Esophagus mucosa (tissue), 1 donor: ENCODE measurements around the gene PHF19. TPM values are rescaled to one million over a fixed set of nuclear protein-coding genes. Genes with fewer than 3 reads are reported as not detected.

Experiments
- ATAC-seq: fragments of 200-7000 bp; cut with Tn5 transposase; one replicate; pipeline ENCODE4 v1.9.1; 2020
- total RNA-seq: library from RNA; stranded (reverse); gene quantifications from one replicate; pipeline ENCODE4 v1.2.4, GENCODE V29; 2023
- donor health status: DM: yes; HTN: yes; CAD: no.

Gene PHF19
- total RNA-seq, 1 donor from 2014 or later, result 25.3 TPM

DNA sequence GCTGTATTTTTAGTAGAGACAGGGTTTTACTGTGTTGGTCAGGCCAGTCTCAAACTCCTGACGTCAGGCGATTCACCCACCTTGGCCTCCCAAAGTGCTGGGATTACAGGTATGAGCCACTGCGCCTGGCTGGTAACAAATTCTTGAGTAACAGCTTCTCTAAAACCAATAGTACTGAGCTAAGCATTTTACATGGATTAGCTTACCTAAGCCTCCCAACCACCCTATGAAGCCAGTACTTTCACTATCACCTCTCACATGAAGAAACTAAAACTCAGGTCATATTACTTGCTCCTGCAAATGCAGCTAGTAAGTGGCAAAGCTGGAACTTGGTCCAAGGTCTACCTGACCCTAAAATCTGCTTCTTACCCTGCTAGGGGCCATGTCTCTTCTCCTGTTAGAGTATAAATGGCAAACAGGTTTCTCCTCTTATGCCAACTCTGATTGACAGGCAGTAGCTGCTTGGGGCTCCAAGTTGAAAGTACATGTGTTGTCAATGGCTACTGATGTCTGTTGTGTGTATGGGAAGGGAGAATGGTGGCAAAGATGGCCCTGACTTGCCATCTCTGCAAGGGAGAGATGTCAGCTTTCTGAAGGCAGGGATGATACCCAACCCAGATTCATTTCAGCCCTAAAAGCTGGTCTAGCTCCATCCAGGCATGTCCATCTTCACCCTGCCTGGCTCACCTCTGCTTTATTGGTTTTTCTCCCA, 4.0 kb downstream of the PHF19 start:
- ATAC-seq, result no peak

DNA sequence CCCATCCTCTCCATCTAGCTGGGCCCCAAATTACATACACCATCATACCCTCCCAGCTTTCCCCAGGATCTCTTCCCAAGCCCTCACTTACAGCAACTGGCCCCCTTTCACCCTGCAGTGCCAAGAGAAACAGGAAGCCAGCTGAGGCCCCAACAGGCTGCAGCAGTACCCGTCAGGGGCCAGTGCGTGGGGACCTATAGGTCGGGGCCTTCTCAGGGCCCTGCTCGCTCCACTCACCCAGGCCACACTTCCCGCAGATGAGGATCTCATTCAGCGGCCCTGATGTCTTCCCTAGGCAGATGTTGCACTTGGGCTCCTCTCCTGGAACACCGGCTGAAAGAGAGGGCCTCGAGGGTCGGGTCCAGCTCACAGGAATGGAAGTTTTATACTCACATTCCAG, 6.8 kb downstream of the PHF19 start:
- ATAC-seq, result no peak

DNA sequence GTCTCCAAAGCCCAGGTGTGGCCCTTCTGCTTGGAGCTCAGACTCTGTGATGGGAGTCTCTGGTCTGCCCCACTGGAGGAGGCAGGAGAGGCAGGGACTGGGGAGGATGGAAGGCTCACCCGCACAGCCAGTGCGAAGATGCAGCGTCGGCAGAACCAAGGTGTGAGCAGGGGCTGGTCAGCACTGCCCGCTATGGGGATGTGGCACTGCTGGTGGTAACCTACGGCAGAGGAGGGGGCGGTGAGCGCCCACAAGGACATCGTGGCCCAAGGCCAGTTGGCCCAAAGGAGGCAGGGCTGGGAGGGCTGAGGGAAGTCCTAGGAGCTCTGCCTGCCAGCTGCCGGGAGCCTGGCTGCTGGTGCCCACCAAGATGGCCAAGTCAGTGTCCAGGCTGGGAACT, 7.3 kb downstream of the PHF19 start:
- no peak for ATAC-seq

DNA sequence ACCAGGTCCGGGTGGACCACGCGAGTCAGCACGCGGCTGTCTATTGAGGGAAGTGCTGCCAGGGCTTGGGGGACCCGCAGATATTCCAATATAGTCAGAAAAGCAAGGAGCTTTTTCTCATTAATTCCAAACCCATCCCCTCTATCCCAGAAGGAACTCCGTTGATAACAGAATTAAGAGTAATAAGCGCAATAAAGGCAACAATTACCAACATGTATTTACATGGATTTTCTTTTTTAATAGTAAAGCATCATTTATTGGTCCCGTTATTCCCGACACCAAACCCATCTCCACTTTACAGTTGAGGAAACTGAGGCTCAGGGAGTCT, 7.7 kb downstream of the PHF19 start:
- ATAC-seq, result no peak

DNA sequence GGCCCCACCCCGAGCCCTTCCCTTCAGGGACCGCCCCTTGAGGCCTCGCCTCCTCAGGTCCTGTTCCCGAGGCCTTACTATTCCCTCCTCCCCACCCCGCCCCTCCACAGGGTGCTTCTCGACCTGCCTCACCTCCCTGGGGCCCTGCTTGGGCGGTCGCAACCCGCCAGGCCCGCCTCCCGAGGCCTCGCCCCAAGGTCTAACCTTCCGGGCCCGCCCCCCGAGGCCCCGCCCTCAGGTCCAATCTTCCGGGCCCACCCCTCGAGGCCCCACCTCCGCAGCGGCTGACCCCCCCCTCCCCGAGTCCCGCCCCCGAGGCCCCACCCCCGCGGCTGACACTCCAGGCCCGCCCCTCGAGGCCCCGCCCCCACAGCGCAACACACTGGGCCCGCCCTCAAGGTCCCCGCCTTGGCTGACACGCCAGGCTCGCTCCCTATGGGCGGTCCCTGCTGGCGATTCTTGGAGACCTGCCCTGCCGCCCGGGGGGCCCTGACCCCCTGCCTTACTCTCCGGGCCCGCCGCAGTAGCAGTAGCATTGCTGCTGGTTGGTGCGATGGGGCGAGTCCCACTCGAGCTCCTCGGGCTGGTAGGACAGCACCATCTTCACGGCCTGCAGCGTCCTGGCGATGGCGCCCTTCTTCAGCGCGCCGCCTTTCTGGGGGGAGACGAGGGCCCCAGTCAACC, 8.2 kb downstream of the PHF19 start:
- ATAC-seq, result peak; percentile 98

DNA sequence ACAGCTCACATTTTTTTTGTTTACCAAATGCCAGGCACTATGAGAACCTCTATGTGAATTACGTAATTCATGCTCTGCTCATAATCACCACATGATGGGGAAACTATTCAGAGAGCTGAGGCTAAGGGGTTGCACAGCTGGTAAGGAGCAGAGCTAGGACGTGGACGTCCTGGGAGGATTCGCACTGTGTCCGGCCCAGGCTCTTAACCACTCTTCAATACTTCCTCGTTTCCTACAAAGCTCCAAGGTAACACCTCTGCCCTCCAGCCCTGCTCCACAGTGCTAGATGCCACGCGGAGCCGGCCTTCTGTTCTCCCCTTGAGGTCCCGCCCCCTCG, 8.7 kb downstream of the PHF19 start:
- no peak for ATAC-seq

DNA sequence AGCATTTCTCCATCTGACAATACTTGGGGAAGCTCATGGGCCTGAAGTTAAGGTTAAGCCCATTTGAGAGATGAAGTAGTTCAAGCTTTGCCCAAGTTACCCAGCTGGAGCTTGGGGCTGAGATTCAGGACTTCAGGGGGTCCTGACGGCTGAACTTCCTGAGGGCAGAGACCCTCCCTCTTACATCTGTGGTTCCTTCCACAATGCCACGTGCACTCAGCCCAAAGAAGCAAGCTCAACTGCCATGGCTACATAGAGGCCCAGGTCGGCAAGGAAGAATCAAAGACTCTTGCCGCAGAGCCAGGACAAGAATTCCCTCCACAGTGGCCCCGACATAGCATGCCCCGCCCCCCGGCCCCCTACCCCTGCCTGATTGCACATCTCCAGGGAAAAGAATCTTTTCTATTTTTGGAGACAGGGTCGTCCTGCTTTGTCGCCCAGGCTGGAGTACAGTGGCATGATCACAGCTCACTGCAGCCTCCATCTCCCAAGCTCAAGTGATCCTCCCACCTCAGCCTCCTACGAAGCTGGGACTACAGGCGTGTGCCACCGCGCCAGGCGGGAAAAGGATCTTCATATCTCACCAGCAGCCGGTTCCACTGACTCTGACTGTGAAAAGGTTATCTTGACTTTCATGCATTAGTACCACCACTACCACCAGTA, 9.2 kb downstream of the PHF19 start:
- ATAC-seq, result no peak

DNA sequence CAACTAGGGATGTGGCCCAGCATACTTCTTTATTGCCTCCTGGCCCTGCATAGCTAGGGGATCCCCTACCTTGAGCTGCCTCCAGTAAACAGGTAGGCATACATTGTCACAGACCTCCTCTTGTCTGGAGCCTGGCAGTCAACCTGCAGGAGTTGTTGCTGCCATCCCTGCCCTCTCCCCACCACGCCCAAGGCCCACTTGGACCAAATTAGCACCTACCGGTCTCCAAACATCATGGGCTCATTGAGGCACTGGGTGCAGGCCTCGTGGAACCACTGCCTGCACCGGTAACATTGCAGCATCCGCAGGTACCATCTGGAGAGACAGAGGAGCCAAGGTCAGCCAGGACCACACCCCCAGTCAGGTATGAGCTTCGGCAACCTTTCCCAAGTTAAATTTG, 10.3 kb downstream of the PHF19 start:
- ATAC-seq, result no peak

DNA sequence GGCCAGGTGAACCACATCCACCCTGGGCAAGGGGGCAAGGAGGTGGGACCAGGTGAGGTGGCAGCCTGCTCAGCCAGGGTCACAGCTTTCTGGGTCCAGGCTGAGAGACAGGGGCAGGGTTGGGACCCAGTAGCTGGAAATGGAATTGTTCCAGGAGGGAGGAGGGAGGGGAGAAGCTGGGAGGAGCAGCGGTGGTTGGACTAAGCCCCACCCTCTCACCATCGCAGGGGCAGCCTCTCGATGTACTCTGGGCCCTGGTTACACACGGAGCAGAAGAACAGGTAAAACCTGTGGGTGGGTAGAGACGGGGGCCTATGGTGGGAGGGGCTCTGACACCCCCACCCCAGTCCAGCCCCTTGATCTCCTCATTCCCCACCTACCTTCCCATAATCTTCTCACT, 11.2 kb downstream of the PHF19 start:
- ATAC-seq, result no peak

DNA sequence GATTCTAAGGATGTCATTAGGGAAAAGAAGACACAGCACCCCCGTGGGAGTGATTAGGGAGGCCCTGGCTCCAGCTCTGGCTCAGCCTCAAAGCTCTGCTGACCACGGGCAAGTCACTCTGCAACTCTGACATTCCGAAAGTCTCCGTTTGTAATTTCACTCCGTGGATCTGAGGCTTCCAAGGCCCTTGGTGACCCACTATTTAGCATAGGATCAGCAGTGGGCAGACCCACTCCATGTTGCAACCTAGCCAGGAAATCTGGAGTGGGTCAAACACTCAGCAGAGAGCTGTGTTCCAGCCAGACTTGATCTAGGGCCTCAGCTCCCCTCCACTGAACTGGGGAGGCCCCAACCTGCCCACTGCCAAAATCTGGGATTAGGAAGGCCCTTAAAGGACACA, 11.8 kb downstream of the PHF19 start:
- ATAC-seq, result no peak

DNA sequence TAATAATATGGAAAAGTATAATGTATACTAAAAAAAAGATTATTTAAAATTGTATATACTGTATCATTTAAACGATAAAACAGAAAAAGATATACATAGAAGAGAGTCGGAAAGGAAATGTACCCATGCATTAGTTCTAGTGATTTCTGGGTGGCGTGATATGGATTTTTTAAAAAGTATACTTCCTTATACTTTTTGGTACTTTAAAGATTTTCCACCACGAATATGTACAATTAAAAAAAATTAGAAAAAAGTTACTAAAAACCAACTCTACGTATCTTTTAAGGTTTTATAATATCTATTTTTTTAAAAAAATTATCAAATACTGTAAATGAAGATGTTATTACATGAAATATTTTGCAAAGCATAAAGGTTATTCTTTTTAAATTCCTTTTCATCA, 12.3 kb downstream of the PHF19 start:
- no peak for ATAC-seq

DNA sequence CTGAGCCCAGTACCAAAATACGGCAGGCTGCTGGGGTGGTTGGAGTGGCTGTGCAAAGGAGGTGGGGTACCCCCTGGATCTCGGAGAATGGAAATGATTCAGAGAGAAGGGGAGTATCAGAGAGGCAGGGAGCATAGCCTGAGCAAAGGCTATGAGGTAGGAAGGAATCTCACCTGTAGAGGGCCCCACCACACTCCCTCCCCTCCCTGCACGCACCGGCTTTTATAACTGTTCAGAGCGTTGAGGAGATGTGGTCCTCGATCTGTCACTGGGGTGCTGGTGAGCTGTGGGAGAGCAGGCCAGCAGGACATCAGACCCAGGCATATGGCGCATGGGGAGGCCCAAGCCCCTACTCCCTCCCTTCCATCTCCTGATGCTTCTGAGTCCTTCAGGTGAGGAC, 13.2 kb downstream of the PHF19 start:
- no peak for ATAC-seq

DNA sequence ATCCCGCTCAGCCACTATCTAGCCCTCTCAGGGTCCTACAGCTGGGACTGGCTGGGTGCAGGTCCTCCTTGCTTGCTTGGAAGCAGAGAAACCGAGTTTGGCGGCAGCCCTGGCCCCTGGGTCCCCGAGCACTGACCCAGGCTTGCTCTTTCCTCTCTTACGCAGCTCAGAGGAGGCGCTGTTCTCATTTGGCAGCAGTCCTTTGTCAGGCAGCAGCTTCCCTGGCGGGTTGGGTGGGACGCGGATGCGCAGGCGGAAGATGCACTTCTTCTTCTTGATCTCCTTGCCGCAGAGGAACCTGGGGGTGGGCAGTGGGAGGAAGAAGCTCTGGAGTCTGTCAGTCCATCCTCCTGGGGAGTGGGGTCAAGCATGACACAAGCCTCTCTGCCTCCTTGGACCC, 14.5 kb downstream of the PHF19 start:
- no peak for ATAC-seq

DNA sequence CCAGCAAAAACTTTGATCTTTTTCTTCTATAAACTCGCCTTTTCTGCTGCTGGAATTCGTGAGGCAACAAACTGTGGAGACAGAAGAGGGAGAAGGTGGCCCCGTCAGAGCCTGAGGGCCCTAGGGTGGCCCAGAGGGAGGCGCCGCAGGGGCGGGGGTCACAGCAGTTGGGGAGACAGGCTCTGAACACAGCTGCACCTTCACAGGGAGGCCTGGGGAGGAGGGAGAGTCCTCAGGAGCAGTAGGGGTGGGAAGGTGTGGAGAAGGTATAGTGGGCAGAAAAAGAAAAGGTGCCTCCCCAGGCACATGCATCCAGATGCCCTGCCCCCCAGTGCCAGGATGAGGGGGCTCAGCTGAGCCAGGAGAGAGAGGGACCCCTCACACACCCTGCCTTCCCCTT, 15.1 kb downstream of the PHF19 start:
- ATAC-seq, result no peak

DNA sequence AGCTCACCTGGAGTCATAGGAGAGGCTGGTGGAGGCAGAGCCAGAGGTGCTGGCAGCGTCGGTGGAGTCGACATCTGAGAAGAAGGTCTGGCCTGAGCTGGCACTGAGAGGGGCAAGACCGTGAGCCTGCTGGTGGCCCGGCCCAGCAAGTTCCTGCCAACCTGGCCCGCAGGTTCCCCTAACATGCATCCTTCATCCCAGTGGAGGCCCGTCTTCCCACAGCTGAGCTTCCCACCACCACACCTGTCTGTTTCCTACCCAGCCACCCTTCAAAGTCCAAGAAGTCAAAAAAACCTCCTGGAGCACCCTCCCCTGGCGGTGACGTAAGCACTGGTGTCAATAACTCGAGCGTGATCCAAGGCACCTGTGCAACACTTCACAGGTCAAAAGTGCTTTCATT, 16.9 kb downstream of the PHF19 start:
- no peak for ATAC-seq

DNA sequence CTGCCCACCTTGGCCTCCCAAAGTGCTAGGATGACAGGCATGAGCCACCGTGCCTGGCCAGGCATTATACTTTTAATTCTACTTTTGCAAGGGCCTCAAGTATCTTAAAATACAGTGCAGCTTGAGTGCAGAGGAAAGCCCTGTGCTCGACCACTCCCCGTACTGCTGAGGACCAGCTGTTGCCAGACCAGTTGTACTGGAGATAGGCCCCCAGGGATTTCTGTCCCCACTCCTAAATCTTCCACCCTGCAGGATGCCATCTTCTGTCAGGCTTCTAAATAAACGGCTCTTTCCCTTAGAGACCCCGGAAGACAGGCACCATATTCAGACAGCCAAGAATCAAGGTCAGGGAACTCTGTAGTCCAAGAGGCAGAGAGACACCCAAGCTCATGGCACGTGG, 17.6 kb downstream of the PHF19 start:
- no peak for ATAC-seq

DNA sequence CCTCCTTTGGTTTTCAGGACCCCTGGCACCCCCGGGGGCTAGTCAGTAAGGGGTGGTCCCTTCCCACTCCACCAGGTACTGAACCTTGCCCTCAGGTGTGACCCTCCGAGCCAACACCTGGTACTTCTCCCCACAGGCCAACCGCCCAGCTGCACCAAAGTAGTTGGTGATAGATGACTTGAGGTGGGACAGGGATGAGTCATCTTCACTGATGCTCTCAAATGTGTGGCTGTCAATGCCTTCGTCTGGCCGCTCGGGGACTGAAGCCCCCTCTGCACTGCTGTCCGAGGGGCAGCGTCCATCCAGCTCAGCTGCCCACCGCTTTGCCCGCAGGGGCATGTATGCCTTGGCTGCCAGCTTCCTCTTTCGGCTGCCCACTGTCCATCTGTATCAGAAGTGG, 19.1 kb downstream of the PHF19 start:
- no peak for ATAC-seq

DNA sequence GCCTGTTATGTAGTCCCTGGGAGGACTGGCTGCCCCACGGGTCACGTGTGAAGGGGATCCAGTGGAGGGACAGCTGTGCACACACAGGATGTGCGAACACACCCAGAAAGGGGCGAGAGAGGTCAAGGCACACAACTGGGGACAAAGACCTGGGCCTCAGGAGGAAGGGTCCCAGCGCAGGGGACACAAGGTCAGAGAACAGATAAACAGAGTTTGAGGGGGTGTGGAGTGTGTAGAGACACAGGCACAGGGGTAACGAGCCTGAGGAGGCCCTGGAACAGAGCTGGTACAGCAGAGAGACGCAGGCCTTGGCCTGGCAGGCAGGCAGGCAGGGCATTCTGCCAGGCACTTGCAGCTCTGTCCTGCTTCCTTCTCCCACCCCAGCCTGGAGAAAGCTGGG, 19.5 kb downstream of the PHF19 start:
- ATAC-seq, result no peak

DNA sequence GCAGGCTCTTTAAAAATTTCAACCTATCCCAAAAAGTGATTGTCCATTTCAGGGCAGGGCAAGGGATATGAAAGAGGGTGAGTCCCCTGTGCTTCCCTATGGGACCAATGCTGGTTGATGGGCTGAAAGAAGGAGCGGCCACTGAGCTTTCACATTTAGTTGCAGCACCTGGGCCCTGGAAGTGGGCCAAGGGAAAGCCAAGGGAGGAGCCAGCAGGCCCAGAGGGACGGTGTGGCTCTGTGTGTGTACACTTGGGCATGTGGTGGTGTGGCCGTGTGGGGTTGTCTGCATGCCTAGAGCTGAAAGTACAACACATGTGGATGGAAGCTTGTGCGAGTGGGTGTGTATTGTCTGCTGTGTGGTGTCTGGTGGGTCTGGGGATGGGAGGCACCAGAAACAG, 20.3 kb downstream of the PHF19 start:
- peak; percentile 37 for ATAC-seq

DNA sequence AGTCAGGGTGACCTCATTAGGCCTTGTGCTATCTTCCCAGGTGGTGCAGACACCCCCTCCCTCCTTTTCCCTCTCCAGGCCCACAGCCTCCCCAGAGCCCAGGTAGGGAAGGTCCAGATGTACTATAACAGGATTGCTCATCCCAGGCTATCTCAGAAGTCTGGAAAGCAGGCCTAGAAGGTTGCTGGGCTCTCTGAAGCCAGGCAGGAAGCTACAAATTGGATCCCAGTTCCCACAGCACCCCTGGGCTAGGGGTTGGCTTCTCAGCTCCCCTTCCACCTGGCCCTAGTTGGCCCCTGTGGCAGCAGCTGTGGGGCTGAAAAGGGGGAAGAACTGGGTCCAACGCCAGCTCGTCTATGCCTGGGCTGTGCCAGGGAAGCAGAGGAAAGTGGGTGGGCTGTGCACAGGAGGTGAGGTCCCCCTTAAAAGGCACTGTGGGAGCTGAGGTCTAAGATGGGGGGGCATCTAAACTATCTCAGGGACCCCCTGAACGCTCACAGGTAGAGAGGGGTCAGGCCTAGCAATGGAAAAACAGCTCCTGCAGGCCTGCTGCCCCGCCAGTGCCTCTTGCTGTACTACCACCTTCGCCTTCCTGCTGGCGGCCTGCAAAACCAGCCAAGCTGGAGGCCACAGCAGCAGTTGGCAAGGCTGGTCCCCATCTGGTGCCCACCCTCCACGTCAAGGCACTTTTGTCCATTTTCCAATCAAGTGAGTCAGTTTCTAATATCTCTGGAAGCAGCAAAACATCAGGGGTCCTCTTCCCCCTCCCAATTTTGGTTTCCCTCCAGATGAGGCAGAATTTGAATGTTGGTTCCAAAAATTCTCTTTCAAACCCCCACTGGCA, 20.9 kb downstream of the PHF19 start:
- ATAC-seq, result no peak

DNA sequence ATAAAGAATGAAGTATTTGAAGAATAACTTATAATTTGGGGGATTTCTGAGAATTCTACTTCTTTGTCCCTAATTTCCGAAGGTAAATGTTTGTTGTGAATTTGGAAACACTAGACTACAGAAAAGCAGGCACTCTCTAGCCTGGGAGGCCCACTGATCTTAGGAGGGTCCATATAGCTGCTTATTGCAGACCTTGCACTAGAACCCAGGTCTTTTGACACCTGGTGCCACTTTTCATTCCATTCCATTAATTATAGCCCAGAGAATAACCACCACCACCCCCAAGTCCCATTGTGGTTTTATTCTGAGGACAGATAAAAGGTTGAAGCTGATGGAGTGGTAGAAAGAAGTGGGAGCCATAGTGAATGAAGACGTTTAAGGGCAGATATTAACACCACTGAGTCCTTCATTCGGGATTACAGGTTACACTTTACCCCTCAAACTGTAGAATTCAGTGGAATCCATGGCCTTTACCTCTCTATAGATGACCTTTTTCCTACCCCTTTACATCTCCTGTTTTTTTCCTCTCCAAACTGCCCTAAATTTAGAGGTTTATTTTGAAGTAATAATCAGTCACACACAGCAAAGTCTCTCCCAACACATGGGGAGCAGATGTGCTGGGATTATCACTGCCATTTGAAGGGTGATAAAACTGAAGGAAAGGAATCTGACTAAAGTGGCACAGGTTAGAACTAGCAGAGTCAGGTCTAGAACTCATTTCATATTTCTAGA, 22.2 kb downstream of the PHF19 start:
- no peak for ATAC-seq

DNA sequence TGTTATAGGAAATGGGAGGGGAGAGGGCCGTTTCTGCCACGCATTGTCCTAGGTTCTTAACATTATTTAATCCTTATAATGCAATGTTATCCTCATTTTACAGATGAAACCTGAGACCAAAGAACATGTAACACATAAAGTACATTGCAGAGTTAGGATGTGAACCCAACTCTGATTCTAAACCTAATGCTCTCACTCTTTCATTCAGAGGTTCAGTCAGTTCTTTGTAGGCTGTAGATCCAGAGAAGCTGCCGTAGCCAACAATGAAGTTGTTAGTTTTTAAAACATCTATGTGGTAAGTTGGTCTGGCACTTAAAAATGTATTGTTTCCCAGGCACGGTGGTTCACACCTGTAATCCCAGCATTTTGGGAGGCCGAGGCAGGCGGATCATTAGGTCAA, 23.8 kb downstream of the PHF19 start:
- ATAC-seq, result no peak
